GM21381 (cell line): ENCODE measurements around the gene AURKAIP1.
"Not testable (repeated sequence)": the region's sequence is repeated elsewhere in the genome, so short reads cannot be mapped to it uniquely, and the experiment has no call there.

Source experiments
- ATAC-seq: cut with Tn5 transposase; IDR thresholded peaks from one replicate; pipeline ENCODE4 v1.9.1; 2021; ENCODE audit warnings: mild to moderate bottlenecking, moderate library complexity; ENCODE audit not compliant: unreplicated experiment

AURKAIP1 gene

DNA sequence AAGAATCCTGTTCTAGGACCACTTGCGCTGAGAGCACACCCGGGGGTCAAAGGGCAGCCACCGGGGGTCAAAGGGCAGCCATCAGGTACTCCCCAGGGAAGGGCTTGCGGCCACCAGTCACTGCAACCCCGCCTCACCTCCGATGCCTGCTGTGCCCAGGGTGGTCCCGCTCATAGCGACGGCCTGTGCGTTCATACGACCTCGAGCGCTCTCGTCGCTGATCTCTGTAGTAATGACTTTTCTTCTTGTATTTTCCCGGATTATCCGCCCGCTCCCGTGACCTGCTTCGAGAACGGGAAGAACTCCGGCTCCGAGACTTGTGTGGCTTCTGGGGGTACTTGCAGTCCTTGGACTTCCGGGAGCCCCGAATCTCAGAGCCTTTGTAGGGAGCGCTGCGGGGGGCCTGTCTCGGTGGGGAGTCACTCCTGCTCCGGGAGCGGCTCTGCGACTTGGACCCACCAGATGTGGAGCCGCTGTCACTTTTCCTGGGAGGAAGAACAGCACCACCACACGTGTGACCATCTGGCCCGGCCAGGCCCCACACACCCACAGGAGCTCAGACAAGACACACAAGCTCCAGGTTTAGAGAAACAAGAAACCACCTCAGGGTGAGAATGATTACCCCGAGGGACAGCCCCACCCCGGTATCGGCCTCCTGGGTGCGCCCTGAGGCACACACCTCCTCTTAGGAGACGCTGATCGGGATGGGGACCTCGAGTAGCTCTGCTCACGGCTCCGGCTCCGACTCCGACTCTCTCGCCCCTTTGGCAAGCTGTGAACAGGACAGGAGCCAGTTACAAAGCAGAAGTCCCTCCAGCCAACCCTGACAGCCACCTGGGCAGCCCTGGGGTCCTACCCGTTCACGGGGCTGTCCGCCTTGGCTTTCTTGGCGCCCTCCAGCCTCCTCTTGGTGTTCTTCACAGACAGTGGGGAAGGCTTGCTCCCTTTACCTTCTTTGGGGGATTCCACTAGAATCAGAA lies 12.4 kb upstream of the AURKAIP1 start:
- no peak for ATAC-seq

DNA sequence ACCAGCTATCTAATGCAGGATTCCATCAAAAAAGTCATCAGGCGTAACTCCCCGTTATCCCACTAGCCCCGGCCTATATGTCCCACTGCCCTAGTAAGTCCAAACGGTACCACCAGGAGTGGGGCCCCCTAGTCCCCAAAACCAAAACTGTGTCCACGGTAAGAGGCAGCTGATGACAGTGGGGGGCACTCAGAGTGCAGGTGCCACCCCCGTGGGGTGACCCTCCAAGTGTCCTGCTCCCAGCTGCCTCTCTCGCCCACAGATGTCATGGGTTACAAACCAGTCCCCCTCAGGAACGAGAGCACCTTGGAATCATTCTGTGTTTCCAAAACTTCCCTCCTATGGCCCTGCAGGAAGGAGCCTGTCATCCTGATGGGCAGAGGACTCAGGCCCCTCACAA lies 10.9 kb upstream of the AURKAIP1 start:
- ATAC-seq, result no peak

DNA sequence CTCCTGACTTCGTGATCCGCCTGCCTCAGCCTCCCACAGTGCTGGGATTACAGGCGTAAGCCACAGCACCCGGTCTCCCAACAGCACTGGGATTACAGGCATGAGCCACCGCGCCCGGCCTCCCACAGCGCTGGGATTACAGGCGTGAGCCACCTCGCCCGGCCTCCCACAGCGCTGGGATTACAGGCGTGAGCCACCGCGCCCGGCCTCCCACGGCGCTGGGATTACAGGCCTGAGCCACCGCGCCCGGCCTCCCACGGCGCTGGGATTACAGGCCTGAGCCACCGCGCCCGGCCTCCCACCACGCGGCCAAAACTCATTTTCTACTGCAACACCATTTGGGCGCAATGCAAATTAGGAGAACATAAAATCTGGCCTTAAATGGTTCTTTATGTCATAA lies 10.3 kb upstream of the AURKAIP1 start:
- ATAC-seq, result not testable (repeated sequence)

DNA sequence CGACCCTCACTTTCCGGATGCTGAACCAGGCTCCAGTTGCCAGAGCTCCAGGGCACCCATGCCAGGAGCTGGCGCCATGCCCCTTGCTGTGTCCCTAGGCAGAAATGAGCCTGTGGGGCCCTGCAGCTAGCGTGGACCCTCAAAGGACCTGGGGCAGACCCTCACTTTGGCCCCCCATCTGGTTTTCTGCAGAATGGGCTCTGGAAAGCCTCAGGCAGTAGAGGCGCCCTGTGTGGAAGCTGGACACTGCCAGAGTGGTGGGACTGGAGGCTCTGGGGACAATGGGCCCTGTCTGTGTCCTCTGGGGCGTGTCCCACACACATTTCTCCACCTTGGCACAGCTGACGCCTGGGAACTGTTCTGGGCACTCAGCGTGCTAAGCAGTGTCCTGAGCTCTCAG lies 6.3 kb upstream of the AURKAIP1 start:
- no peak for ATAC-seq

DNA sequence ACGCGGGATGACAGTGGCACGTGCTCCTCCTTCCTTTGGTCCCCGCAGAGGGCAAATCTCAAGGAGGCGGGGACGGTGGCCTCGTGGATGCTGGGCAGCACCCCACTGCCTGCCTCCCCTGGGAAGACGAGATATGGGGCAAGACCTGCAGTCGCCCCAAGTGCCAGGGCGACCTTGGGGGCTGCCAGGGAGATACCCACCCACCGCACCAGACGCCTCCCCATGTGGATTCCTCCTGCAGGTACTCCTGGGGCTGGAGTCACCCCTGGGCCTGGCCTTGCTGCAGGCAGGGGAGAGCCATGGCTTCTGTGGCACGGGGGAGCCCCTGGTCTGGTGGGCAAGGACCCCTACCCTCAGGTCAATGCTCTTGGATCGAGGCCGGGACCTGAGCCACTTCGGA lies 5.9 kb upstream of the AURKAIP1 start:
- ATAC-seq, result no peak

DNA sequence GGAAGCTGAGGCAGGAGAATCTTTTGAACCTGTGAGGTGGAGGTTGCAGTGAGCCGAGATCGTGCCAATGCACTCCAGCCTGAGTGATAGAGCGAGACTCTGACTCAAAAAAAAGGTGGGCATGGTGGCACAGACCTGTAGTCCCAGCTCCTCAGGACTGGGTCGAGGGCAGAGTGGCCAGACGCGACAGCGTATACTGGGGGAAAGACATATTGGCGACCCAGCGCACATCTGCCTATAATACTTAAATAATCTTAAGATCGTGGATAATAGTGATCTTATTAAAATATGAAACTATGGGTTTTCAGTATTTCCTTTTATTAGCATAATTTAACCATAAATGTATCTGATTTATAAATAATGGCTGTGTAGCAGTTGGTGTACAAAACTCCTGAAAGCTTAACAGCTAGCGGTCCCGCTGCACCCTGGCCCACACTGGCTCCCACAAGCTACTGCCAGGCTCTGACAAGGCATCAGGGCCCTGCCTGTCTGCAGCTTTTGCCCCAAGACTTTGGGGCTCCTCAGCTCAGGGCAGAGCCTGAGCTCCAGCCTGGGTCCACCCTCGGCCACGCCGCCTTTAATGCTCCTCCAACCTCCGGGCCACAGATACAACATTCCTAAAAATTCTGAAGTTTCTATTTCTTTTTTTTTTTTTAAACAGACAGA lies 2.7 kb upstream of the AURKAIP1 start:
- no peak for ATAC-seq

DNA sequence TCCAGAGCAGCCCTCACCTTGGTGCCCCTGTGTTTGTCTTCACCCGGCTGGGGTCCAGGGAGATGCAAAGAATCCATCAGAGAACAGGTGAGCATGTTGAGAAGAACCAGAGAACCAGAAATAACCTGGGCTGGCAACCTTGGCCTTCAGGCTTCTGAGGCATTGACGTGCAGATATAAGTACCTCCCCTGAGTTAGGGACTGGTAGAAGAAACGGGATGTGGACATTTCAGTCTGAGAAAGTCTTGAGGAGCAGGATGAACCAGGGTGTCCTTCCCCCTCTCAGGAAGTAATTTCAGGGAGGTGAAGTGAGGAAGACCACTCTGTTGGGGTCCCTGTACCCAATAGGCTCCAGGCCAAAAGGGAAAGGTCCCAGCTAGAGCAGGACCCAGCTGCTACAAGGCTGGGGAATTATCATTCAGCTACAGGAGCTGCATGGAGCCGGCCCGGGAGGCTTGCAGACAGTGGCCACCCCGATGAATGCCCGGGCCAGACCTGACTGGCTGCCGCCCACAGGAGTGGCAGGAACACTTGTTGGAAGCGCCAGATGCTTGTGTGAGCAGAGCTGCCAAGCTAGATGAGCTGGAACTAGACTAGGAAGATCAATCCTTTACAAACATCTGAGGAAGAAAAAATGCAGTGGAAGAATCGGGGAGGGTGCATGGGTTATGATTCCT lies 1.7 kb upstream of the AURKAIP1 start:
- ATAC-seq, result no peak

DNA sequence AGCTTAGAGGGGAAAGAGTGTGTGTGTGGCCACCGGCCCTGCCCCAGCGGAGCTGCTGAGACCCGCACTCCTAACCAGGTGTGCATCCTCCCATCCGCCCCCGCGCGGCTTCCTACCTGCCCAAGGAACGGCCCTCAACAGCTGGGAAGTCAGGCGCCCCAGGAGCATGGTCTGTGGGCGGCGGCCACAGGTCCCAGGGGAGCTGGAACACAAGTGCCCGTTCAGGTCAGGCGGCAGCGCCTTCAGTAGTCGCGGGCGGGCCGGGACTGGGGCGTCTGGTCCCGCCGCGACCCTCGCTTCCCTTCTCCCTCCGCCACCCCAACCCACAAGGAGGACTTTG lies 448 bp downstream of the AURKAIP1 start:
- peak; percentile 3 for ATAC-seq

DNA sequence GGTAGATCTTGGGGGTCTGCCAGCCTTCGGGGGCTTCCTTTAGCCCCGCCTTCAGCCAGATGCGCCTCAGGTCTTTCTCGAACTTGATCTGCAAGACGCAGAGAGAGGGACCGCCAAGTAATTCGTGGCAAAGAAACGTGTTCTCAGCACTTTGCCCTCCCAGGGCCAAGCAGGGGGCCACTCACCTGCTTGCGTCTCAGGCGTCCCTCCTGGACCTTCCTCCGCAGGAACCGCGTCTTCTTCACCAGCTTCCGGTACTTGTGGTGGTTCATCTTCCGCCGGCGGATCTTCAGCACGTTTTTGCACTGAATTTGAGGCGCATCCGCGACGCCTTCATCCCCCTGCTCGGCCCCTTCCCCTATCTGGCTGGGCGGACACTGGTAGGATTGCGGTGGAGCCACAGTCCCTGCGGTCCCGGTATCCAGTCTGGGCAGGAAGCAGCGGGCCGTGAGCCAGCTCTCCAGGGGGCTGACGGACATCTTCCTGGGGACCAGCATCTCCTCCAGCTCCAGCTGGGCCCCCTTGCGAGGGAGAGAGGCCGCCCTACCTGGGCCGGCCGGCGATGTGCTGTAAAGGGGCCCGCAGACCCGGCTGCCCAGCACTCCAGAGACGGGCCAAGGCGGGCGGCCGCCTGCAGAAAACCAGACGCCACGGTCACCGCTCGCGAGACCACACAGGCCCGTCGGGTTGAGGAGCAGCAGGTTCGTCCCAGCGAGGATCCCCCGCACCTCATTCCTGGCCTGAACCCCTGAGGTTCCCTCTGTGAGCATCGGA lies 1.0 kb downstream of the AURKAIP1 start:
- no peak for ATAC-seq

DNA sequence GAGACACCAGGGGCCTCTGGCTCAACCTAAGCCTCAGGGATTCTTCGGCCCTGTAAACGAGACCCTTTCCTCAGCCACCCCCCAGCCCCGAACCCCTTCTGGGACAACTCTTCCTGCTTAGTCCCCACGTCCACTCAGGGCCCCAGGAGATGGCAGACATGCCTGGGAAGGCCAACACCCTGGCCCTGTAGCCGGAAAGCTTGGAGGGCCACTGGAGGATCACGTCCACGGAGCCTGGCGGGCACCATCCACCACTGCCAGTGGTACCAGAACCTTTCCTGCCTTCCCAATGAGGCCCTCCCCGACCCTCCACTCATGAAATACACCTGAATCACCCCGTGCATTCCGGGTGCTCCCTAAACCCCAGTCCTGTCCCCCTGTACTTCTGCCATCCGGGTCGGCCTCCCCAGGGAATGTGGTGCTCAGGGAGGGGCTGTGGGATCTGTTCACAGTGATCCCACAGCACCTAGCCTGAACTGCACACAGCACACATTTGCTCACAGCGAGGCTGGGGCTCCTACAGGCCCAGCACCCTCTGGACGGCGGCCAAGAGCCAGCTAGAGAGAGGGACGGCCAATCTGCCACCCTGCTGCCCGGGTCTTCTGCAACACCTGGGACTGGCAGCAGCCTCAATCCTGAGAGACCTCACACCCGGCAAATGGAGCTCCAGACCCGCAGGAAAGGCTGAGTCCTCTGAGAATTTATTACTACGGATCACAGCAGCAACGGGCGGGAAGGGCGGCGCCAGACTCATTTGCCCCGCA lies 1.8 kb downstream of the AURKAIP1 start:
- ATAC-seq, result no peak

DNA sequence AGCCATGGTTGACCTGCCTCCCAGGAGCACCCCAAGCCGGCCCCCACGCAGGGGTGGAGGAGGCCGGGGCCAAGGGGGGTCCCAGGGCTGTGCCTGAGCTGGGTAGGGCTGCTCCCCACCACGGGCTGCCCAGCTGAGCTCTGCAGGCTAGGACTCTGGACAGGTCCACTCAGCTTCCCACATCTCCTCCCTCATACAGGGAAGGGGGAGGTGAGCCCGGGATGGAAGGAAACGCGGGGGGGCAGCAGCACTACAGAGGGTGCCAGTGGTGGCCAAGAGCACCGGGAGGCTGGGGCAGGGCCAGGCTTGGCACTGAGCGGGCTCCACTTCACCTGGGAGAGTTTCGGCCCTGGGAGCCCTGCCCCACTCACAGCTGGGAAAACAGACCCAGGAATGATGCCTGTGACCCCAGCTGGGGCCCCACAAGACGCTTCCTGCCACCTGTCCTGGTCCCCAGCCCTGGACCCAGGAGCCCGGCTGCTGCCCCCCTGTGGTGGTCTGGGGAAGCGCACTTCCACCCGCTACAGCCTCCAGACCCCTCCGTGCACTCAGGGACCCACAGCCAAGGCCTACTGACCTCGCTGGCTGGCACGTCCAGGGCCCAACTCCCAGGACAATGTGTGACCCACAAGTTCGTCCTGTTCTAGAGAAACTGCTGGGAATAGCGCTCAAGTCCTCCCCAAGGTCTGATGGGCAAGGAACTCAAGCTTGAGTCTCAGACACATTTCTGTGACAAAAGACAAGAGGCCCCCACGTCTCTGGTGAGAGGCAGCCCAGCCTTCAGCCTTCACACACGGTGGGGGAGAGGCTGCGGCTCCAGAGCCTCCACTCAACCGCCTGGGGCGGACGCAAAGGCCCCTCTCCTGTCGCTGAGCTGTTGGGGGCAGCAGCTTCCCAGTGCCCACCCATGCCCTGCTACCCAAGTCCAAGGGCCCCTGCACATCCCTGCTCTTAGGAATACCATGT lies 3.0 kb downstream of the AURKAIP1 start:
- no peak for ATAC-seq

DNA sequence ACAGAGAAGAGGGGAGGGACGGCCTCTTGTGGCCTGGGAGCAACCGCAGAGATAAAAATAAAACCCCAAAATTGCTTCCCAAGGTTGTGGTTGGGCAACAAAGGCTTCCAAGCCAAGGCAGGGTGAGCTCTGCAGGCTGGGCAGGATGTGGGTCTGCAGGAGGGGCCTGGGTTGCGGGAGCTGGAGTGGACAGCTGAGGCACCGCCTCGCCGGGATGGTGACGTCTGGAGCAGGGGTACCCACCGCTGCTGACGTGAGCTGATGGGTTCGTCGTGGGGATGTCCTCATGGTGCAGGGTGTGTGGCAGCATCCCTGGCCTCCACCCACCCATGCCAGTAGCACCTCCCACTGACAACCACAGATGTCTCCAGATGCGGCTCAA lies 3.7 kb downstream of the AURKAIP1 start:
- ATAC-seq, result no peak

DNA sequence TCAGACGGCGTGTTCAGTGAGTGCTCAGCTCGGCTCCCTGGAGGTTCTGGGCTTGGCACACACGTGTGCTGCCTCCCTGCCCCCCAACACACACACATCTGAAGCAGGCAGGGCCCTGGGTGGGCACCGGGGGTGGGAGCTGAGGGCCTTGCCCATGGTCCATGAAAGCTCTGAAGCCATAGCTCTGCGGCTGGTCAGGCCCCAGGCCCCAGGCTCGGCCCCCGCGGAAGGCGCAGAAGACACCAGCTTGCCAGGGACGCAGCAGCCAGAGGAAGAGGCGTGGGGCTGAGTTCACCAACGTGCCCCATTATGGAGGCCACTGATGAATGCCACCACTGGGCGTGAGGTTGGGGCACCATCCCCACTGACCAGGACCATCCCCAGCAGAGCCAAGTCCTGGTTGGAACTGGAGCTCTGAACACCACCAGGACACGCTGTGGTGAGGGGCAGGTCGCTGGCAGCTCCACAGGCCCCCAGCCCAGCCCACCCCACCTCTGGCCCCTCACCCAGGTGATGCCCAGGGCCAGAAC lies 4.2 kb downstream of the AURKAIP1 start:
- no peak for ATAC-seq

DNA sequence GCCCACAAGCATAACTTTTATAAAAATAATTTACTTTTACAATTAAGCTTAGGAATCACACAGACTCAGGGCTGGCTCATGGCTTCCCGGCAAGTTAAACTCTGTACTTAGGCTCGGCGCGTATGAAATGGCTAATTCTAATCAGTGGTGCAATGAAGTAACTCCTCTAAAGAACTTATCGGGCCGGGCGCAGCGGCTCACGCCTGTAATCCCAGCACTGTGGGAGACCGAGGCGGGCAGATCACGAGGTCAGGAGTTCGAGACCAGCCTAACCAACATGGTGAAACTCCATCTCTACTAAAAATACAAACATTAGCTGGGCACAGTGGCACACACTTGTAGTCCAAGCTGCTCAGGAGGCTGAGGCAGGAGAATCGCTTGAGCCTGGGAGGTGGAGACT lies 4.9 kb downstream of the AURKAIP1 start:
- not testable (repeated sequence) for ATAC-seq

DNA sequence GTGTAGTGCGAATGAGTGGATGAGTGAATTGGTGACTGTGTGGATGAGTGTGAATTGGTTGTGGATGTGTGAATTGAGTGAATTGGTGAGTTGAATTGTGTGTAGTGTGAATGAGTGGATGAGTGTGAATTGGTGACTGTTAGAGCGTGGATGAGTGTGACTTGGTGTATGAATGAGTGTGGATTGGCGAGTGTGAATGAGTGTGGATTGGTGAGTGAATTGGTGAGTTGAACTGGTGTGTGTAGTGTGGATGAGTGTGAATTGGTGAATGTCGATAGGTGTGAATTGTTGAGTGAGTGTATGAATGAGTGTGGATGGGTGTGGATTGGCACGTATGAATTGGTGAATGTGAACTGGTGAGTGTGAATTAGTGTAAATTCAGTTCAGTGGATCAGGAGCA lies 7.7 kb downstream of the AURKAIP1 start:
- no peak for ATAC-seq

DNA sequence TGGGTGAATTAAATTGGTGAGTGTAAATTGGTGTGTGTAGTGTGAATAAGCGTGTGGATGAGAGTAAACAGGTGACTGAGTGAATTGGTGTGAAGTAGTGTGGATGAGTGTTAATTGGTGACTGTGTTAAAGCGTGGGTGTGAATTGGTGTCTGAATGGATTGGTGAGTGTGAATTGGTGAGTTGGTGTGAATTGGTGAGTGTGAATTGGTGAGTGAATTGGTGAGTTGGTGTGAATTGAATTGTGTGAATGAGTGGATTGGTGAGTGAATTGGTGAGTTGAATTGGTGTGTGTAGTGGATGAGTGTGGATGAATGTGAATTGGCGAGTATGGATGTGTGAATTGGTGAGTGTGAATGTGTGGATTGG lies 8.3 kb downstream of the AURKAIP1 start:
- no peak for ATAC-seq

DNA sequence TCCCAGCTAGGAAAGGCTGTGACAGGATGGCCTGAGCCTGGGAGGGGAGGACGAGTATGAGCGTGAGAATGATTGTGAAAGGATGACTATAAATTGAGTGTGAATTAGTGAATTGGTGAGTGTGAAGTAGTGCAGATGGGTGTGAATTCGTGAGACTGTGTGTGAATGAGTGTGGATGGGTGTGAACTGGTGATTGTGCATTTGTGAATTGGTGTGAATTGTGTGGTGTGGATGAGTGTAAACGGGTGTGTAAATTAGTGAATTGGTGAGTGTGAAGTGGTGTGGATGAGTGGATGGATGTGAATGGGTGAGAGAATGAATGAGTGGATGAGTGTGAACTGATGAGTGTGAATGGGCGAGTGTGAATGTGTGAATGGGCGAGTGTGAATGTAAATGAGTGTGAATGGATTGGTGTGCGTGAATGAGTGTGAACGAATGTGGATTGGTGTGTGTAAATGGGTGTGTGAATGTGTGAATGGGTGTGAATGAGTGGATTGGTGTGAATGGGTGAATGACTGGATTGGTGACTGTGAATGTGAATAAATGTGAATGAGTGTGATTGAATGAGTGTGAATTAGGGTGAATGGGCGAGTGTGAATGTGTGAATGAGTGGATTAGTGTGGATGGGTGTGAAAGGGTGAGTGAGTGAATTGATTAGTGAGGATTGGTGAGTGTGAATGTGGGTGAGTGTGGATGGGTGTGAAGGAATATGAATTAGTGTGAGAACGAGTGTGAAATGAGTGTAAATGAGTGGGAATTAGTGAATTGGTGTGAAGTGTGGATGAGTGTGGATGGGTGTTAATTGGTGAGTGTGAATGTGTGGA lies 8.9 kb downstream of the AURKAIP1 start:
- no peak for ATAC-seq

DNA sequence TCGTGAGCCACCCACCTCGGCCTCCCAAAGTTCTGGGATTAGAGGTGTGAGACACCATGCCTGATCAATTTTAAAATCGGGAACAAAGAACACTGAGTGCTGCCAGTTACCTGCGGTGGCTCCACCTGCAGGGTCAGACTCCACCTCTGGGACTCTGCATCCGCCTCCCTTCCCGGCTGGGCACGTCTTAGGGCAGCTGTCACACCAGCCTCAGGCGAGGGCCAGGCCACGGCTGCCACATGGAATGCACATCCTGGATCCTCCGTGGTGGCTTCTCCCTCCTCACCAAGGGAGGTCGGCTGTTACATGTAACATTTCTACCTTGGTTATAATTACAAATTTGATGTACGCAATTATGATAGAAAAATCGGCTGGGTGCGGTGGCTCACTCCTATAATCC lies 10.7 kb downstream of the AURKAIP1 start:
- ATAC-seq, result no peak
